C4-2B (cell line): ENCODE data around the gene ELAPOR1.

Source experiments
- ZFX ChIP-seq: fragments of 450-650 bp; IDR thresholded peaks from 2 replicates; pipeline ENCODE4 v1.6.1; 2017
- TF ChIP-seq, protein P1 (sequence below): fragments of 450-650 bp; conservative IDR thresholded peaks from 2 replicates; pipeline ENCODE4 v1.5.1; 2017; ENCODE audit warnings: mild to moderate bottlenecking

GRCh38 chr1:109096120-109096519 lies 17.8 kb upstream of the ELAPOR1 start:
- TF ChIP-seq, protein P1, sequence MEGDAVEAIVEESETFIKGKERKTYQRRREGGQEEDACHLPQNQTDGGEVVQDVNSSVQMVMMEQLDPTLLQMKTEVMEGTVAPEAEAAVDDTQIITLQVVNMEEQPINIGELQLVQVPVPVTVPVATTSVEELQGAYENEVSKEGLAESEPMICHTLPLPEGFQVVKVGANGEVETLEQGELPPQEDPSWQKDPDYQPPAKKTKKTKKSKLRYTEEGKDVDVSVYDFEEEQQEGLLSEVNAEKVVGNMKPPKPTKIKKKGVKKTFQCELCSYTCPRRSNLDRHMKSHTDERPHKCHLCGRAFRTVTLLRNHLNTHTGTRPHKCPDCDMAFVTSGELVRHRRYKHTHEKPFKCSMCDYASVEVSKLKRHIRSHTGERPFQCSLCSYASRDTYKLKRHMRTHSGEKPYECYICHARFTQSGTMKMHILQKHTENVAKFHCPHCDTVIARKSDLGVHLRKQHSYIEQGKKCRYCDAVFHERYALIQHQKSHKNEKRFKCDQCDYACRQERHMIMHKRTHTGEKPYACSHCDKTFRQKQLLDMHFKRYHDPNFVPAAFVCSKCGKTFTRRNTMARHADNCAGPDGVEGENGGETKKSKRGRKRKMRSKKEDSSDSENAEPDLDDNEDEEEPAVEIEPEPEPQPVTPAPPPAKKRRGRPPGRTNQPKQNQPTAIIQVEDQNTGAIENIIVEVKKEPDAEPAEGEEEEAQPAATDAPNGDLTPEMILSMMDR, result no peak
- TF ChIP-seq ZFX, result no peak
